Nephron progenitor cell (in vitro differentiated cells): ENCODE measurements around the gene ARID2.

Experiments used
- DNase-seq: peaks from one replicate; pipeline ENCODE4 v3.0.0; 2021
- H3K27ac Mint-ChIP-seq: 2 replicates; pipeline ENCODE4 v1.8.0; 2021; ENCODE audit warnings: mild to moderate bottlenecking, moderate library complexity, mixed read lengths
- H3K27me3 Mint-ChIP-seq: 2 replicates; pipeline ENCODE4 v1.8.0; 2021; ENCODE audit warnings: mild to moderate bottlenecking, low read depth, mixed read lengths; ENCODE audit not compliant: poor library complexity
- H3K36me3 Mint-ChIP-seq: 2 replicates; pipeline ENCODE4 v1.8.0; 2021; ENCODE audit warnings: low read depth, mixed read lengths
- H3K4me1 Mint-ChIP-seq: 2 replicates; pipeline ENCODE4 v1.8.0; 2021; ENCODE audit warnings: mixed read lengths
- H3K4me3 Mint-ChIP-seq: 2 replicates; pipeline ENCODE4 v1.8.0; 2021; ENCODE audit warnings: mild to moderate bottlenecking, moderate library complexity, mixed read lengths
- H3K9me3 Mint-ChIP-seq: 2 replicates; pipeline ENCODE4 v1.8.0; 2021; ENCODE audit warnings: mild to moderate bottlenecking, moderate library complexity, mixed read lengths
- TF ChIP-seq, protein P1 (sequence below): fragments of 200-600 bp; sonication (generic); IDR thresholded peaks from 2 replicates; pipeline ENCODE4 v1.5.0; 2021; ENCODE audit warnings: antibody characterized with exemption

The ARID2 gene

DNA sequence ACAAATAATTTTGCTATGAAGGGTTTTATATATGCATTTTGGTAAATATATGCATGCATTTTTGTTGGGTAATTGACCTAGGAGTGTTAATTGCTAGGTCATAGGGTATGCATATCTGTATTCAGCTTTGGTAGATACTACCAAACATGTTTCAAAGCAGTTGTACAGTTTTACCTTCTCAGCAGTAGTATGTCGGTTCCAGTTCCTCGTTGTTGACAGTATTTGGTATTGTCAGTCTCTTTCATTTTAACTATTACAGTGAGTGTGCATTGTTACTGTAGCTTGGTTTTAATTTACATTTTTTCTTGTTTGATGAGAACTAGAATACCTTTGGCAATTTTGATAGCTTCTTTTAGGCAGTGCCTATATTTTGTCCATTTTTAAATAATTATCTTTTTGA, 98.9 kb downstream of the ARID2 start:
- Mint-ChIP-seq H3K36me3 (peaks cover 96% of the 10 kb centered on the region), H3K4me1 (no peaks in the 10 kb centered on the region)

DNA sequence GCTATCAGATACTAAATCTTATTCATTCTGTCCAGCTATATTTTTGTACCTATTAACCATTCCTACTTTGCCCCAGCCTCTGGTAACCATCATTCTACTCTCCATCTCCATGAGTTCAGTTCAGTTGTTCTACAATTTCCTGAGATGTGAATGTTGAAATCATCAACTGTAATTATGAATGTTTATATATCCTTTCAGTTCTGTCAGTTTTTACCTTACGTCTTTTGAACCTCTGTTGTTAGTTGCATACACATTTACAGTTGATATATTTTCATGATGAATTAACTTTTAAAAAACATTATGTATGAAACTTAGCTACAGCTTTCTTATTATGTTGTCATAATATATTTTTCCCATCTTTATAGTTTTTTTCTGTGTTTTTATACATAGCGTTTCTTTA, 102.1 kb downstream of the ARID2 start:
- Mint-ChIP-seq H3K27ac (no peak overlapping the region), H3K9me3 (peaks cover 50% of the 10 kb centered on the region), H3K36me3 (peaks cover 98% of the 10 kb centered on the region), H3K4me1 (no peaks in the 10 kb centered on the region), H3K27me3 (no peaks in the 10 kb centered on the region), H3K4me3 (no peak overlapping the region)
- DNase-seq = no peak
- TF ChIP-seq, protein P1, sequence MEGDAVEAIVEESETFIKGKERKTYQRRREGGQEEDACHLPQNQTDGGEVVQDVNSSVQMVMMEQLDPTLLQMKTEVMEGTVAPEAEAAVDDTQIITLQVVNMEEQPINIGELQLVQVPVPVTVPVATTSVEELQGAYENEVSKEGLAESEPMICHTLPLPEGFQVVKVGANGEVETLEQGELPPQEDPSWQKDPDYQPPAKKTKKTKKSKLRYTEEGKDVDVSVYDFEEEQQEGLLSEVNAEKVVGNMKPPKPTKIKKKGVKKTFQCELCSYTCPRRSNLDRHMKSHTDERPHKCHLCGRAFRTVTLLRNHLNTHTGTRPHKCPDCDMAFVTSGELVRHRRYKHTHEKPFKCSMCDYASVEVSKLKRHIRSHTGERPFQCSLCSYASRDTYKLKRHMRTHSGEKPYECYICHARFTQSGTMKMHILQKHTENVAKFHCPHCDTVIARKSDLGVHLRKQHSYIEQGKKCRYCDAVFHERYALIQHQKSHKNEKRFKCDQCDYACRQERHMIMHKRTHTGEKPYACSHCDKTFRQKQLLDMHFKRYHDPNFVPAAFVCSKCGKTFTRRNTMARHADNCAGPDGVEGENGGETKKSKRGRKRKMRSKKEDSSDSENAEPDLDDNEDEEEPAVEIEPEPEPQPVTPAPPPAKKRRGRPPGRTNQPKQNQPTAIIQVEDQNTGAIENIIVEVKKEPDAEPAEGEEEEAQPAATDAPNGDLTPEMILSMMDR = no peak

More for the DNA sequence above, 98.9 kb downstream of the ARID2 start:
- H3K9me3 Mint-ChIP-seq = peaks cover 33% of the 10 kb centered on the region
- H3K27me3 Mint-ChIP-seq = no peaks in the 10 kb centered on the region
- no peak overlapping the region for H3K4me3 Mint-ChIP-seq
- TF ChIP-seq, protein P1 = no peak
- no peak overlapping the region for H3K27ac Mint-ChIP-seq
- no peak for DNase-seq

DNA sequence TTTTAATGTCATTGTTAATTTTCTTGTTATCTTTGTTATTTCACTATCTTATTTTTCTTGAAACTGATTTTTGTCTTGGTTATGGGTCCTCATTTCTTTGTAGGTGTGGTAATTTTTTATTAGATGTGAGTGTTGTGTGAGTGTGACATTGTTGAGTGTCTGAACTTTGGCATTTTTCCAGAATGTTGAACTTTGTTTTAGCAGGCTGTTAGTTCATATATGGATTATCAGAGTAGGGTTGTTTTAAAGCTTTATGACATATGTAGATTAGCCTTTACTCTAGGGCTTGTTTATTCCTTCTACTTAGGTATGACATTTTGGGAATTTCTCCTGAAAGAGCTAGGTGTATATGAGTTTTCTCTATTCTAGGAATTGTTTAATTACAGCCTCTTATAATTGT, 103.9 kb downstream of the ARID2 start:
- H3K27ac Mint-ChIP-seq = no peak overlapping the region
- H3K4me3 Mint-ChIP-seq = no peak overlapping the region
- H3K36me3 Mint-ChIP-seq = peaks cover 95% of the 10 kb centered on the region
- H3K4me1 Mint-ChIP-seq = no peaks in the 10 kb centered on the region
- H3K9me3 Mint-ChIP-seq = peaks cover 50% of the 10 kb centered on the region
- TF ChIP-seq, protein P1 = no peak
- no peaks in the 10 kb centered on the region for H3K27me3 Mint-ChIP-seq
- DNase-seq = no peak

DNA sequence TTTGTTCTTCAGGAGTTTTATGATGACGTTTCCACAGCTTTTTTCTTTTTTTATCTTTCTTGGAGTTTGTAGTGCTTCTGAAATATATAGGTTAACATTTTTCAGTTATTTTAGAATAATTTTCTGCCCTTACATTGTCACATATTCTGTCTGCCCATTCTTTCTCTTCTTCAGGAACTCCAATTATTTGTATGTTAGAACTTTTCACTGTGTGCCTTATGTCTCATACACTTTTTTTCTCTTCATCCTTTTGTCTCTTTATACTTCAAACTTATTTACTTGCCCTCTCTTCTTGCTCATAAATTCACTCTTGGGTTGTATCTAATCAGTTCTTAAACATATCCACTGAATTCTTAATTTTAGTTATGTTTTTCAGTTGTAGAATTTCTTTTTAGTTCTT, 105.3 kb downstream of the ARID2 start:
- peaks cover 89% of the 10 kb centered on the region for H3K36me3 Mint-ChIP-seq
- H3K4me3 Mint-ChIP-seq = no peak overlapping the region
- peaks cover 50% of the 10 kb centered on the region for H3K9me3 Mint-ChIP-seq
- no peaks in the 10 kb centered on the region for H3K27me3 Mint-ChIP-seq
- H3K4me1 Mint-ChIP-seq = no peaks in the 10 kb centered on the region
- DNase-seq = no peak
- TF ChIP-seq, protein P1 = no peak
- H3K27ac Mint-ChIP-seq = no peak overlapping the region

DNA sequence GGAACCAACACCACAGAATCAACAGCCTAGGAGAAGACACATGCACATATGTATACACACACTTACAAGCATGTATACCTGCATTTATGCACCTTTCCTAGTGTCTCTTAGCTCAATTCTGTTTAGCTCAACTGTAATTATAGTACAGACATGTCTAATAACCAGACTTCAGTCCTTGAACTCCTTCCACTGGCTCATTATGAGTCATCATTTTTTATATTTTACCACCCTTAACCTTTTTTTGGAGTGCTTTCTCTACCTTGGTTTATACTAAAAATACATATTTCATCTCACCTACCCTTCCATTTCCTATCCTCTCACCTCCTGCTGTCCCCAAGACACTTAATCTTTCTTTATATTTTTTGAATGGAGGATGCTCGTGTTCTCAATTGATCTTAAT, 110.4 kb downstream of the ARID2 start:
- Mint-ChIP-seq H3K27me3 (no peaks in the 10 kb centered on the region), H3K4me1 (no peaks in the 10 kb centered on the region), H3K36me3 (peaks cover 74% of the 10 kb centered on the region), H3K4me3 (no peak overlapping the region), H3K27ac (no peak overlapping the region), H3K9me3 (peaks cover 4% of the 10 kb centered on the region)
- TF ChIP-seq, protein P1 = no peak
- no peak for DNase-seq

DNA sequence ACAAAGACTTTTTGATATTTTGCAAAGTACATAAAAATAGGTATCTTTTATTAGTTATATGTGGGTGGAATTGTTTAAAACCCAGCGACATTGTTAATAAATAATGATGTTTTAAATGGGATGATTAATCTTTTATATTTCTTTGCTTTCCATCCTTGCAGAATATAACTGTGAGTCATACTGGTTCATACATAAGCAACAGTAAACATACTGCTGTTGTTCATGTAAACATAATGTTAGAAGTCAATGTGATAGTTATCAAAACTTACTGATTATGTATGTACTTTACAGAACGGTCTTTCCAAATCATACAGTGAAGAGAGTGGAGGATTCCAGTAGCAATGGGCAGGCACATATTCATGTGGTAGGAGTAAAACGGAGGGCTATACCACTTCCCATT, 119.8 kb downstream of the ARID2 start:
- Mint-ChIP-seq H3K27ac (no peak overlapping the region), H3K36me3 (peaks cover 68% of the 10 kb centered on the region), H3K9me3 (no peaks in the 10 kb centered on the region), H3K4me3 (no peak overlapping the region), H3K4me1 (no peaks in the 10 kb centered on the region), H3K27me3 (no peaks in the 10 kb centered on the region)
- DNase-seq = no peak
- TF ChIP-seq, protein P1 = no peak
